ENCODE data around the gene CHMP4B.
"Not testable (repeated sequence)": the region's sequence is repeated elsewhere in the genome, so short reads cannot be mapped to it uniquely, and the experiment has no call there.

The CHMP4B gene

GRCh38 chr20:33790566-33790965 is 20.6 kb upstream of the CHMP4B start:
- H3K27ac ChIP-seq, result no peak overlapping the region
- TF ChIP-seq CTCF (IDR thresholded peaks at IDR 0.05; ENCODE audit: low read depth, low read length, missing control alignments), result no peak
- no peaks in the 10 kb centered on the region for H3K27me3 ChIP-seq (replicated peaks)
- H3K36me3 ChIP-seq (replicated peaks), result no peaks in the 10 kb centered on the region
- no peak for DNase-seq
- no peak overlapping the region for H3K4me3 ChIP-seq (ENCODE audit: low read depth, low read length)
- in situ Hi-C loops (cut with HindIII; ENCODE audit: low pct_ligation_motif_present, low sequenced_read_pairs), result no loop called here

- in situ Hi-C loops (cut with HindIII; ENCODE audit: low pct_ligation_motif_present, low sequenced_read_pairs), result no loop called here
- no peak overlapping the region for H3K27ac ChIP-seq
- no peak for DNase-seq
- H3K27me3 ChIP-seq (replicated peaks), result no peaks in the 10 kb centered on the region
- no peak overlapping the region for H3K4me3 ChIP-seq (ENCODE audit: low read depth, low read length)
- no peaks in the 10 kb centered on the region for H3K36me3 ChIP-seq (replicated peaks)
- no peak for TF ChIP-seq CTCF (IDR thresholded peaks at IDR 0.05; ENCODE audit: low read depth, low read length, missing control alignments)
Observed at GRCh38 chr20:33791021-33791420, 20.1 kb upstream of the CHMP4B start.

GRCh38 chr20:33791540-33791939 is 19.6 kb upstream of the CHMP4B start:
- H3K4me3 ChIP-seq (ENCODE audit: low read depth, low read length), result no peak overlapping the region
- H3K27ac ChIP-seq, result no peak overlapping the region
- DNase-seq, result no peak
- no peaks in the 10 kb centered on the region for H3K36me3 ChIP-seq (replicated peaks)
- no peaks in the 10 kb centered on the region for H3K27me3 ChIP-seq (replicated peaks)
- in situ Hi-C loops (cut with HindIII; ENCODE audit: low pct_ligation_motif_present, low sequenced_read_pairs), result no loop called here
- TF ChIP-seq CTCF (IDR thresholded peaks at IDR 0.05; ENCODE audit: low read depth, low read length, missing control alignments), result no peak

GRCh38 chr20:33791959-33792597 is 19.1 kb upstream of the CHMP4B start:
- Histone ChIP-seq H3K27me3 (replicated peaks) (no peaks in the 10 kb centered on the region), H3K4me3 (ENCODE audit: low read depth, low read length) (no peak overlapping the region), H3K36me3 (replicated peaks) (no peaks in the 10 kb centered on the region), H3K27ac (no peak overlapping the region)
- peak; percentile 60 for DNase-seq
- in situ Hi-C loops (cut with HindIII; ENCODE audit: low pct_ligation_motif_present, low sequenced_read_pairs), result no loop called here
- TF ChIP-seq CTCF (IDR thresholded peaks at IDR 0.05; ENCODE audit: low read depth, low read length, missing control alignments), result peak; percentile 87

GRCh38 chr20:33792598-33792989 is 18.6 kb upstream of the CHMP4B start:
- in situ Hi-C loops (cut with HindIII; ENCODE audit: low pct_ligation_motif_present, low sequenced_read_pairs); DNase-seq; H3K36me3 ChIP-seq (replicated peaks); H3K27me3 ChIP-seq (replicated peaks); H3K4me3 ChIP-seq (ENCODE audit: low read depth, low read length); H3K27ac ChIP-seq: not testable (repeated sequence)

- no peaks in the 10 kb centered on the region for H3K36me3 ChIP-seq (replicated peaks)
- H3K27me3 ChIP-seq (replicated peaks), result no peaks in the 10 kb centered on the region
- TF ChIP-seq CTCF (IDR thresholded peaks at IDR 0.05; ENCODE audit: low read depth, low read length, missing control alignments), result no peak
- DNase-seq, result no peak
- H3K4me3 ChIP-seq (ENCODE audit: low read depth, low read length), result no peak overlapping the region
- in situ Hi-C loops (cut with HindIII; ENCODE audit: low pct_ligation_motif_present, low sequenced_read_pairs), result no loop called here
- H3K27ac ChIP-seq, result no peak overlapping the region
Observed at GRCh38 chr20:33793011-33793931, 17.9 kb upstream of the CHMP4B start.
